ENCODE results near the gene PIPOX. TPM values are rescaled to one million over a fixed set of nuclear protein-coding genes. Genes with fewer than 3 reads are reported as not detected.
A peak's percentile ranks its signal among the peaks of the same experiment; 100 is the strongest.

The PIPOX gene
- total and polyA plus RNA-seq, 2 of the 13 experiments (the other 11 are each of a cell fraction or from before 2014, with no cell fraction given) = 87.3 to 154 TPM

- peaks cover 46 to 83% of the 10 kb centered on the region in 2 experiments for H3K36me3 ChIP-seq (replicated peaks in 1 of 2; ENCODE audit: control insufficient read depth in 1 of 2, insufficient read depth in 2 of 2, low read length in 2 of 2)
Observed at GRCh38 chr17:29093090-29093871, 50.3 kb downstream of the PIPOX start.

GRCh38 chr17:29094101-29094708, 51.3 kb downstream of the PIPOX start:
- DNase-seq (ENCODE audit: low spot score) (no peak), FAIRE-seq (no peak), ATAC-seq (no peak)
- no peak overlapping the region for H3K4me2 ChIP-seq (ENCODE audit: low read depth, low read length)
- H3K9me3 ChIP-seq (ENCODE audit: low read length) = no peaks in the 10 kb centered on the region
- TF ChIP-seq MTERF4 (CRISPR knock-in tag; IDR thresholded peaks at IDR 0.05) = no peak
- TF ChIP-seq AGO2 (optimal IDR thresholded peaks at IDR 0.05; ENCODE audit: low read depth, low read length) = peak; percentile 41
- H3K4me1 ChIP-seq (ENCODE audit: insufficient read depth, low read length) = no peaks in the 10 kb centered on the region
- intact Hi-C loops (cut with micrococcal nuclease; ENCODE audit: unreplicated experiment) = no loop called here
- no peak overlapping the region for H3K9ac ChIP-seq (ENCODE audit: insufficient read depth, low read depth, low read length)
- in situ Hi-C loops (cut with HindIII; ENCODE audit: extremely low pct_ligation_motif_present, low pct_unique_long_range_greater_than_20kb) = no loop called here
- no TSS peak for BruUV-seq (replicated peaks)
- no peaks in the 10 kb centered on the region for H3K27me3 ChIP-seq (ENCODE audit: control insufficient read depth in 1 of 2, insufficient read depth in 2 of 2, low read length in 2 of 2)
- CTCF ChIA-PET (ENCODE audit: low intra/inter-chr PET ratio, low total read pairs) = no interaction called here
- WGBS (ENCODE audit: low lambda C conversion rate) = 98% methylated on average over 9 of the region's 11 CpGs
- H3K36me3 ChIP-seq (replicated peaks in 1 of 2; ENCODE audit: control insufficient read depth in 1 of 2, insufficient read depth in 2 of 2, low read length in 2 of 2) = peaks cover 47 to 87% of the 10 kb centered on the region in 2 experiments
- H4K20me1 ChIP-seq (ENCODE audit: insufficient read depth, low read length) = no peaks in the 10 kb centered on the region
- no peak overlapping the region for H3K4me3 ChIP-seq (replicated peaks in 1 of 3; ENCODE audit: insufficient read depth in 1 of 3, low read depth in 2 of 3, low read length in 3 of 3)
- H3K27ac ChIP-seq (ENCODE audit: extremely low read length, insufficient read depth, low read length) = no peak overlapping the region
- POLR2A ChIA-PET = no interaction called here
- H2AFZ ChIP-seq (ENCODE audit: low read length) = no peak overlapping the region
- H3K79me2 ChIP-seq (ENCODE audit: insufficient read depth, low read length) = no peaks in the 10 kb centered on the region

More at GRCh38 chr17:29093090-29093871, 50.3 kb downstream of the PIPOX start:
- no peaks in the 10 kb centered on the region for H4K20me1 ChIP-seq (ENCODE audit: insufficient read depth, low read length)
- FAIRE-seq (no peak), ATAC-seq (no peak), DNase-seq (ENCODE audit: low spot score) (no peak)
- 100% methylated on average over 15 of the region's 20 CpGs for WGBS (ENCODE audit: low lambda C conversion rate)
- in situ Hi-C loops (cut with HindIII; ENCODE audit: extremely low pct_ligation_motif_present, low pct_unique_long_range_greater_than_20kb) (no loop called here), intact Hi-C loops (cut with micrococcal nuclease; ENCODE audit: unreplicated experiment) (no loop called here)
- no TSS peak for BruUV-seq (replicated peaks)
- H3K4me1 ChIP-seq (ENCODE audit: insufficient read depth, low read length) = no peaks in the 10 kb centered on the region
- no peaks in the 10 kb centered on the region for H3K27me3 ChIP-seq (ENCODE audit: control insufficient read depth in 1 of 2, insufficient read depth in 2 of 2, low read length in 2 of 2)
- no peaks in the 10 kb centered on the region for H3K9me3 ChIP-seq (ENCODE audit: low read length)
- H3K79me2 ChIP-seq (ENCODE audit: insufficient read depth, low read length) = no peaks in the 10 kb centered on the region
- H3K9ac ChIP-seq (ENCODE audit: insufficient read depth, low read depth, low read length) = no peak overlapping the region
- POLR2A ChIA-PET = no interaction called here
- H3K4me2 ChIP-seq (ENCODE audit: low read depth, low read length) = no peak overlapping the region
- H2AFZ ChIP-seq (ENCODE audit: low read length) = no peak overlapping the region
- no peak for TF ChIP-seq NR3C1 (CRISPR knock-in tag; IDR thresholded peaks at IDR 0.05)
- no peak for TF ChIP-seq PLRG1 (conservative IDR thresholded peaks at IDR 0.05)
- TF ChIP-seq DPF2 (CRISPR knock-in tag; IDR thresholded peaks at IDR 0.05; ENCODE audit: borderline replicate concordance, low read depth) = no peak
- TF ChIP-seq AGO2 (optimal IDR thresholded peaks at IDR 0.05; ENCODE audit: low read depth, low read length) = peak; percentile 4
- no peak for TF ChIP-seq NR2F6 (IDR thresholded peaks at IDR 0.05)
- no peak for TF ChIP-seq NR2F6 (CRISPR knock-in tag; IDR thresholded peaks at IDR 0.05)
- no peak overlapping the region for H3K4me3 ChIP-seq (replicated peaks in 1 of 3; ENCODE audit: insufficient read depth in 1 of 3, low read depth in 2 of 3, low read length in 3 of 3)
- no peak overlapping the region for H3K27ac ChIP-seq (ENCODE audit: extremely low read length, insufficient read depth, low read length)
- CTCF ChIA-PET (ENCODE audit: low intra/inter-chr PET ratio, low total read pairs) = no interaction called here
